GM19328 (cell line): Measurements from ENCODE around the gene RAB11FIP2.

Experiments
- ATAC-seq: cut with Tn5 transposase; IDR thresholded peaks from one replicate; pipeline ENCODE4 v1.9.1; 2021; ENCODE audit warnings: mild to moderate bottlenecking, moderate library complexity; ENCODE audit not compliant: unreplicated experiment

The RAB11FIP2 gene

DNA sequence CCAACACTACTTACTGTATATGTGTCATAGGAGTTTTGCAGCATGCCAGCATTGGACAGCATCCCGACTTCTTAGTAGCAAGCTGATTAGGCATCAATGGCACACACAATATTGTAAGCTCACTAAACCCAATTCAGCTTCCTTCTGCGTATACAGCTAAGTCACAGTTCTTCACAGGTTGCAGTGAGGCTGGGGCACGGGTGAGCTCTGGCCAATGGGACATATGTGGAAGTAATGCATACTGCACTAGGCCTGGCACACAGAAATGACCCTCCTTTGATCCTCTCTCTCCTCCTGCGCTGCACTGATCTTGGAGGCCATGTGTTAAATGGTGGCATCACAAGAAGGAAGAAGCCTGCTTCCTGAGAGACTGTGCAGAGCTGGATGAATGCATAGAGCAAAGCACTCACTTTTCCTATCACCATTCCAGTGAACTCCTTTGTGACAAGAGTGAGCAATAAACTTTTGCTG, 11.9 kb downstream of the RAB11FIP2 start:
- no peak for ATAC-seq

DNA sequence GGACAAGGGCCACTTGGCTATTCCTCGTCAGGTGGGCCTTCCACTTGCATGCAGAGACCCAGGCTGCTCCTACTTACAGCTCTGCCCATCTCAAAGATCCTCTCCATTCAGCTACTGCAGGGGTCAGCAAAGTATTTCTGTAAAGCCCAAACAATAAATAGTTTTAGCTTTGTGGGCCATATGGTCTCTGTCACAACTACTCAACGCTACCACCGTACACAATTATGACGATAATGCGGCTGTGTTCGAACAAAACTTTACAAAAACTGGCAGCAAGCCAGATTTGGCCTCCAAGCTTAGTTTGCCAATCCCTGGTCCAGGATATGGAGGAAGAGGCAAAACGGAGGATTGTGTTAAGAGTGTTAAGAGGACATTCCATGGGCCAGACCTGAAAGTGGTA, 12.8 kb downstream of the RAB11FIP2 start:
- ATAC-seq, result no peak

DNA sequence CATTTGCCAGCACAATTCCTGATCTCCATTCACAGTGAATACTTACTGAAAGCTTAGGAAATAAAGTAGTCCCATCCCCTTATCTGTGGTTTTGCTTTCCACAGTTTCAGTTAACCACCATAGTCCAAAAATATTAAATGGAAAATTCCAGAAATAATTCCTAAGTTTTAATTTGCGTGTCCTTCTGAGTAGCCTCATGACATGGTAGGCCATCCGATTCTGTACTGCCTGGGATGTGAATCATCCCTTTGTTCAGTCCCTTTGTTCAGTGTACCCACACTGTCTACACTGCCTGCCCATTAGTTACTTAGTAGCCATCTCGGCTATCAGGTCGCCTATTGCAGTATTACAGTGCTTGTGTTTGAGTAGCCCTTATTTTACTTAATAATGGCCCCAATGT, 14.2 kb downstream of the RAB11FIP2 start:
- no peak for ATAC-seq

DNA sequence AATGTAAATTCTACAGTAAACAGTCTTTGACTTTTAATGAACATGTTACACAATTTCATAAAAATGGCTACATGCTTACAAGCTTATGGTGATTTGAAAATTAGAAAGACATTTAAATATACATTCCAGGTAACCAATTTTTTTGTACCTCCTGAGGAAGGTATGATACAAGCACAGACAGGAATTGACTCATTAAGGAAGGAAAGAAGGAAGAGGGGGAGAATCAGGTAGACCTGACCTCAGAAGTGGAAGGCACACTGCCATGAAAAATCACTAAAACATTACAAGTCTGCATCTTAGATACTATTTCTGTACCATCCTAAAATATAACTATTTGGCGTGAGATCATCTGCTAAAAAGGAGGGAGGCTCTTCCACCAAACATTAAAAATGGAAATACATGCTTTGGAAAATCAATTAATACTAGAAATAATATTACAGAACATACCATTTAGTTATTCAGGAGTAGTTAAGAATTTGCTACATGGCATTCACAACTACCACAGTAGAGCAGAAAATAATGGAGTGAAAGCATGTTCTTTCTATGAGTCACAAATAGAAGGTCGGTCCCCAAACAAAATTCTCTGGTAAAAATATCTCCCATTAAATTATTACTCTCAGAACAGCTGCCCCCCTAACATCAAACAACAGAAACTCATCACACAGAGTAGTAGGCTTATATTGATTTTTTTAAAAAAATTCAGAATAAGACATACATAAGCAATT, 15.2 kb downstream of the RAB11FIP2 start:
- ATAC-seq, result no peak

DNA sequence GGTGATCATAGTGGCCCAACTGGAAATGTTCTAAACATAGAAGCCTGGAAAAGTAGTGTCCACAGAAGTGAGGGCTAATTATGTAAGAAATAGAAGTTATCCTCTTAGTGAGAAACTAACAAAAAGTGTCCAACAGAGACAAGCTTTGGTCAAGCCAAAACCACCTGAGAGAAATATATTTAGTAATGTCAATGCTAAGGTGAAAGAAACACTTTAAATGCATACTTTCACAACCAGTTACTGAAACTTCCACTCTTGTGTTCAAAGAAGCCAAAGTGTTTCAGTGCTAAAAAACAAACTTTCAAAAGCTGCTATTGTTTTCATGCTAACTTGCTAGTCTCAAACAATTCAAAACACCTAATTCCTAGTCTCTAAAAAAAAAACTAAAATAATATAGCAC, 18.1 kb downstream of the RAB11FIP2 start:
- ATAC-seq, result peak; percentile 77

DNA sequence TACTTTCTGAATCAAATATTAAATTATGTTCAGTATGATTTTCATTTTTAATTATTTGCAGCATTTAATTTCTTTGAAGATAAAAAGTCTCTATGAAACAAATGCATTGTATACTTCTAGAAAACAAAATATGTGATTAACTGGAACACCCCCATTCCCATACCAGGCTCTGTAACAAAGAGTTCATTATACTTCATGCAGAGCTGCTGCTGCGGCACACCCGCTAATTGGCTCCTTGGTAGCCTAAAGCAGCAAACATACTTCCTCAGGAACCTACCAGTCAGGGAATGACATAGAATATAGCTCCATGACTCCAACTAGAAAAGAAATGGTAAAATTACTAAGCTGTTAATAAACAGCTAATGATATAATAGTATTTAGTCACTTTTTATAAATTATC, 19.3 kb downstream of the RAB11FIP2 start:
- no peak for ATAC-seq

DNA sequence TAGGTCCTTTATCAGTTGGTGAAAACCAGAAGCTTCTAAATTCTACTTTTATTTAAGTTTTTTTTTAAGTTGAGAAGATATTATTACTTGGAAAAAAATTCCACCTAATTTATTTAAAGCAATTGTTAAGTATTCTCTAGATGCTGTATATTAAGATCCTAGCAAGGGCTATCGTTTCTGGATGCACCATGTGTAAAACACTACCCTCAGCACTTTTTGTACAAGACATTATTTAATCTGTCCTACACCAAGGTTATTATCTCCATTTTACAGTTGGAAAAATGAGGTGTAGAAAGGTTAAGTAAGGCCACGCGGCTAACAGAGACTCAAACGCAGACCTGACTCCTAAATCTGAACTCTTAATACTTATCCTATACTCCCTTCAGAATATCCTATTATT, 19.8 kb downstream of the RAB11FIP2 start:
- ATAC-seq, result no peak

DNA sequence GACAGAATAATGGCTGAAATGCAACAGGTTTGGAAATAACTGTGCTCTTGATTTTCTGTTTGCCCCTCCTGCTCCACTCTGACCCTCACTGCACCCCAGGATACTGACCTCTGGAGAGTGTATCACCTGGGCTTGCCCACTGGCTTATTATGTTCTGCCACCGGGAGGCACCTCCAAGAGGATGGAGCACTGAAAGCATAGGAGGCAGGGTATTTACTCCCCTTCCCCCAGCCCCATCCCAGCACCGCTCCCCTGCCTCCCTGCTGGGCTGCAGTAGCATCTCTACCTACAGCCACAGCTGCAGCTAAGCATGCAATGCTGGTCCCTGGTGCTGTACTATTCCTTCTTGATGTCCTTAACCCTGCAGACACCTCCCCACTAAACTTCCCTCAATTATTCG, 26.4 kb downstream of the RAB11FIP2 start:
- ATAC-seq, result no peak

DNA sequence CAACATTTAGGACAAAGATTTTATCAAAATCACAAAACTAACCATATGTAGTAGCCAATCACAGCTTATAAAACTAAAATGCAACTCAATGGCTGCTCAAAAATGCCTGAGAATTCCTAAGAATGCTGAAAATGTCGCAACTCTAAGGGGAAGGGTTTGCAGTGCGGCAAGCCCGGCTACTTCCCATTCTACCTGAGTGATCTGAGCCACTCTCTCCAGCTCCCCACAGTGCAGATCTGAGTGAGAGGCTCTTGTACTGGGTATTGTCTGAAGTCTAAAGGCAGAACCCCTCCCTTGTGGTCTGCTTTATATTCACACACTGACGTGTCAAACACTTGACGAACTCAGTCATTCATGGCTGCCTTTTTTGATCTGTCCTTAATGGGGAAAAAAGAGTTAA, 28.9 kb downstream of the RAB11FIP2 start:
- no peak for ATAC-seq

DNA sequence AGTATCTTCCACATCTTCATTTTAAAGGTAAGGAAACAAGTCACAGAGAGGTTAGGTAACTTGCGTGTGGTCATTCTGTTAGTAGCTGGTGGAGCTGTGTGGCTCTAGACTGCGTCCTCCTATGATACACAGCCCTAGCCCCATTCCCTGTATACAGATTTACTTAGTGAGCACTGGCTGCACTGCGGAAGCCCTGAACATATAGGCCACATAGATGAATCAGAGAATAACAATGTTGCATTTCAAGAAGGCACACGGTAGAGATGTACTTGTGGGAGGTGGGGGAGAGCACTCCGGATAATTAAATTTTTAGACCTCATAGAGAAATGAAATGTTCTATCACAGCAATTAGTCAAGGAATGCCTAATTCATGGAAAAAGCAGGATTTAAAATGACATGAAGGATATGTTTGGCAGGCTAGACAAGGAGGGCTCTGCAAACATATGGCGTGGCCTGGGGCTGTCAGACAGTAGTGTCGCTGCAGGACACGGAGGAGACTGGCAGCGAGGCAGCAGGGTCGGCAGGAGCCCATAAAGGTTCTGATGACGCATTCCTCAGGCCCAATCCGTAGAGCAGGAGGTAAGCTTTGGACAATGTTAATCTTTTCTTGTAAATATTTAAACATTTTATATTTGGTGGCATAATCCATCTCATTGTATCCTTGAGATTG, 29.5 kb downstream of the RAB11FIP2 start:
- no peak for ATAC-seq

DNA sequence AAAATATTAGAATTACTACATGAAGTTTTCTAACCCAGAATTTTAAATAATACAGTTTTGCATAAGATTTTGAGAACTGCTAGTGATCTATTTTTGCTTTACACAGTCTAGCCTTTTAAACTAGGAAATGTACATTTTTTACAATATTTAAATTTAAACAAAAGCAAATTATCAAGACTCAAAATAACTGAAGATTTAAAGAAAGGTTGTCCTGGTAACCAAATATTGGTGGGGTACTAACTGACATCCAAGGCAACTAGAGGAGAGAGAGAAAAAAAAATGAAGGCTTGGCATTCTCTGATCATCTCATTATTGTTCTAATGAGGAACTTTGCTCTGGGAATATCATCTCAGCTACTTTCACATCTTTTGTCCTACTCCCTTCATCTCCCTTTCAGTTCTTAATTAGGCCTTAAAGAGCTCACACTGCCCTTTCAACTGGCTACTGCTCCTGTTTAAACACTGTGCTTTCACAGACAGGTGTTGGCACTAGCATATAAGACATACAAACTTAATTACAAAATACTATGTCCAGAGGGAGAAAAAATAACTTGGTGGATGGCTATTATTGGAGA, 33.7 kb downstream of the RAB11FIP2 start:
- no peak for ATAC-seq

DNA sequence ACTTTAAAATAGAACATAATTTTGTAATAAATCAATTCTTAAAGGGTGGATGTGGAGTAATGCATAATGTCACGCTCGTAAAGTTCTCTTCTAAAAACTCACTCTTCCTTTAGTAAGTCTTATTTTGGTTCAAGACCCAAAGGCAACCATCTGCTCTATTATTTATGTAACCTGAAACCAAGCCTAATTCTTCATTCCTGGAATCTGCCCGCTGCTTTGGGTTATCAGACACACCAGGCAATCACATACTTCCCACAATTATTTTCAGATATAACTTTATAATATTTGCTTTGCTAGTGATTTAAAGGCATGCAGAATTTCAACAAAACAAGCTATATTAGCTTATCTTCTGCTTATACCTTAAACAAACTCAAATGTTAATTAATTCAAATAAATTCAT, 39.0 kb downstream of the RAB11FIP2 start:
- no peak for ATAC-seq

DNA sequence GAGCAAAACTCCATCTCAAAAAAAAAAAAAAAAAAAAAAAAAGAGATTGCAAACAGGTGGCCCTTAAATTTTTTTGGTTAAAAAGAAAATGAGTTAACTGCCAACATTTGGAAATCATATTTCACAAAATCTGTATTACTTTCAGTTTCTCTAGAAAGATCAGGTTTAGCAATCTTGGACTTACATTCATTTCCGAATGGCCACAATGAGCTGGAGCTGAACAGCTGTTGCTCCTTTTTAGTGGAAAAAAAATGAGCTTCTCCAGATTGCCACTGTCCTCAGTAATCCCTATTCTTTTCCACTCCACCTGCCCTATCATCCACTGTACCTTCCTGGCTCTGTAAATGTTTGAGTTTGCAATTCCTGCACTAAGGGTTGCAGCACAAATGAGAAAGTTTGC, 43.6 kb downstream of the RAB11FIP2 start:
- ATAC-seq, result no peak

DNA sequence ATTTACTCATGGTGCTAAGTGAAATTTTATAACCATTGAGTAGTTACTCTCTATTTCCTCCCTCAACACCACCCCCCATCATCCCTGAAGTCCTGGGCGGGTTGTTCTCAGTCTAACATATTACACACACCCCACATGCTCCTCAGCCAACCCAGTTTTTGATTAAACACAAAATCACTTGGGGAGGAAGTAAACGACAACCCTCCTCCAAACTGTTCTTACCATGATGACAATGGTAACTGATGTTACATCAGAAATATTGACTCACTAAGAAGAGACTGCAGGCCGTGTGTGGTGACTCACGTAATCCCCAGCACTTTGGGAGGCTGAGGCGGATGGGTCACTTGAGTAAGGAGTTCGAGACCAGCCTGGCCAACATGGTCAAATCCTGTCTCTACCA, 44.2 kb downstream of the RAB11FIP2 start:
- ATAC-seq, result no peak

DNA sequence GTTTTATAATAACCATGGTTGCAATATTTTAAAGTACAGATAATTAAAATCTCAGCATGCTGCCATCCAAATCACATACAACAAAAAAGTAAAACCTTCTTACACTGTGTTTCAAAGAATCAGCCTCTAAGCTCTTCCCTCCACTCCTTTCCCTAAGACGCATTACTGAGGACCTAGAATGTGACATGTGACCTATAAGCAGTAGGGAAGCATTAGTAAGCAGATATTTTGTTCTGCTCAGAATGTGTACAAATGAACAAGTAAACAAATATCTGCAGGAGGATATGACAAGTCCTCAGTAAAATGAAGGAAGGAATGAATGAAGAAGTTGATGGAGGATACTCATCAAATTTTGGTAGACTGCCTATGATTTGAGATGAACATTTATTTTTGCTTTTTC, 49.1 kb downstream of the RAB11FIP2 start:
- ATAC-seq, result no peak

DNA sequence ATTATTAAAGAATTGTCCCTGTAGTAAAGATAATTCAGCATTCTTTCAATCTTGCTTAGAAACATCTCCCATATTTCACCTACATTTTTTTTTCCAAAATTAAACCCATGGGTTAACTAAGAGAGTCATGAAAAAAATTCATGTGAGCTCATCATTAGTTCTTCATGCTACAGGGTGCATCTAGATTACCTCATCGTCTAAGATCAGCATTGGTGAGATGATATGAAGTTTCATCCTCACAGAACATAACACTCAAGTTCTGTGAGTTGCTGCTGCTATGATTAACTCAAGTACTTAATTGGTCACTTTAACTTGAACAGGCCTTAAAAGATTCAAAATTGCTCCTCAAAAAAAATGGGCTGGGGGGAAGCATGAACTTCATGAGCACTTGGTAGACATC, 50.0 kb downstream of the RAB11FIP2 start:
- no peak for ATAC-seq

DNA sequence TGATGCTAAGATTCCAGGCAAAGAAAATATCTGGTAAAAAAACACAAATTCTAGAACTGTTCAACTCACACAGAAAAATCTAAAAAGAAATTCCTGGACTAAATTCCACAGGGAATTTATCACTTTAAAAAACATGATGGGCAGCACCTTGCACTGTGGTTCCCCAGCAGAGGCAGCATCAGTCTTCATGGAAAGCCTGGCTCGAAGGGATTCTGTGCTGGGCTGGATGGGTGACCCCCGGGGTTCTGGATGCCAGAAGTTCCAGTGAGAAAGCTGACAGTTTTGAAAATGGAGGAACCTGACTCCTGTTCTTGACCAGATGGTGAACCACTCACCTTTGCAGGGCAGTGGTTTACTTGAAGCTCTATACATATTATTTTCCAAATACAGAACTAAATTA, 52.0 kb downstream of the RAB11FIP2 start:
- no peak for ATAC-seq

DNA sequence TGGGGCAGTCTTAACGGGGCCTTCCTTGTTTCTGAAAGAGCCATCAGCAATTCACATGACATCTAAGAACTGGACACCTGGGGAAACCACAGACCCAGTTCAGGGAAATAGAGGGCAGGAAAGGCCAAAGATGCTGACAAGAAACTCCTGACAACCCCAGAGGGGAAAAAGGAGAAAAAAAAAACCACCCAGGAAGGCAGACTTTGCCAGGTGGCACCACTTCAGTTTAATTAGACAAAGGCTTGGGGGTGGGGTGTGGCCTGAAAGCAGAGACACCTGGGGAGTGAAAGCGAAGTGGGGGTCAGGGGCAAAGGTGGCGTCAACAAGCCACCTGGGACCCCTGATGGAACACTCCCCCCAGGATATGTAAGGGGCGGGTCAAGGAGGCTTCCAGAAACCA, 53.6 kb downstream of the RAB11FIP2 start:
- ATAC-seq, result no peak

DNA sequence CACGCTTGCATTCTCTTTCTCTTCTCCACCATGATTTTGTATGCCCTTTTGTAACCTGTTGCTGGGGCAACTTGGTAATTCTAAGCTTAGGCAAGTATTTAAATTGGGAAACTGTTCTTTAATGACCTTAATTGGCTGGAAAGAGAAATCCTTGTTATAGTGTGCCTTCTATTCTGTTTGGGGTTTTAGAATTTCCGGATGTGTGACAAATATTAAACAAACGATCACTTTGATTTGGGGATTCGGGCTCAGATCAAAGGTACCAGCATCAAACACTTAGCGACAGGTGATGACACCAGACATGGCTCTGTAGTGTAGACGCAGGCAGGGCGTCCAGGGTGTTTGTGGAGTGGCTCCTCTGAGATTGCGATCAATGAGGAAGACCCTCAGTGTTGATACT, 55.0 kb downstream of the RAB11FIP2 start:
- no peak for ATAC-seq

DNA sequence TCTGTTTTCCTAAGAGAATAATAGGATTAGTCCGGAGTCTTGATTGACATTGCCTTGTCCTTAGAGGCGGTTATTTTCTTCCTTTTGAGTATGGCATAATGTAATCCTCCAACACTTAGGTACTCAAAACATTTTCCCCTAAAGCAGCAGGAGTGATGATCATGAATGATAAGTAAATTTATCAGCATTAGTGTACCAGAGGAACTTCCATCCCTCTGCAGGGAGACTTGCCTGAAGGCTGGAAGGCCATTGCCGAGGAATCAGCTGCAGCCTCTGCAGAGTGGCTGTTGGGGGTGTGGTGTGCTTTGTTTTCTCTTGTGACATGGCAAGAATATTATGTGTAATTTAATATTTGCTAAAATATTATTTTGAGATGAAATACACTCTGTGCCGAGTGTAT, 56.8 kb downstream of the RAB11FIP2 start:
- no peak for ATAC-seq

DNA sequence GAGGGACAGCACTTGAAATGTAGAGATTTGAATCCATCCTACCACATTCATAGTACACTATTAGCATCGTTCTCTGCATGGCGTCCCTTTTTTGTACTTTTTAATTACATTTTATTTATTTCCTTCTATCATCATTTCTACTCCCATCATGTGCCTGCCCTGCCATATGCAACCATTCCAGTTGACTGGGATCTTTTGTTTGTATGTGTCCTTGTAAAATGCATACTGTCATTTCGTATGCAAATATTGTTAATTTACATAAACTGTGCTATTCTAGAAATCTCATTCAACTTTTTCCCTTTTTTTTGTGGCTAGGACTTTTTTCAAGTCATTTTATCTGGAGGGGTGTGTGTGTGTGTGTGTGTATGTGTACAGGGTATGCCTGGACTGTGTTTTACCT, 57.9 kb downstream of the RAB11FIP2 start:
- ATAC-seq, result no peak

DNA sequence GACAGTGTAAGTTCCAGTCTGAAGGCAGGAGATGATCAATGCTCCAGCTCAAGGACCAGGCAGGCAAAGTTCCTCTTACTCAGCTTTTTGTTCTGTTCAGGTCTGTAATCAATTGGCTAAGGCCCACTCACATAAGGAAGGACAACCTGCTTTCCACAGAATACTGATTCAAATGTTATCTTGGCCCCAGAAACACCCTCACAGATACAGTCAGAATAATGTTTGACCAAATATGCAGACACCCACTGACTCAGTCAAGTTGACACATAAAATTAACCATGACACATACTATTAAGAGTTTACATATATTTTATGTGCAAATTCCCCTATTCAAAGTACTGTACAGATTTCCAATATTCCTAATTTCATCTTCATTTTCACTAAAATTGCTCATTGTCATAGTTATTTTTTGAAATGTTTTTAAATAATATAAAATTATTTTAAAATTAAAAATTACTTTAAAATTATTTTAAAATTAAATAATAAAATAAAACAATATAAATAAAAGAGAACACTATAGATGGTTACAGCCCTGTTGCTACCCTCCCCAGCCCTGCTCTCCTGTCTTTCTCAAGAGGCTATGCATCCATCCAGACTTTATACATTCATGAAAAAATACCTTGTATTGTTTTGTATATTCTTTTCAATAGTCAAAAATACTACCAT, 59.4 kb downstream of the RAB11FIP2 start:
- ATAC-seq, result no peak
